Thyroid gland (tissue), 4 donors: ENCODE data around the gene DHX34.

Source experiments
- CTCF ChIP-seq, 6 experiments: fragments of 200-600 bp in 3 of 6; fragments of 450-650 bp in 3 of 6; sonication (generic) in 3 of 6; IDR thresholded peaks; one replicate each; pipeline ENCODE4 v1.5.1; 2016 to 2019; ENCODE audit warnings: antibody characterized with exemption in 6 of 6, mild to moderate bottlenecking in 2 of 6, inconsistent platforms in 1 of 6, moderate library complexity in 1 of 6
- POLR2A ChIP-seq, 2 donors: fragments of 450-650 bp; IDR thresholded peaks; one replicate each; pipeline ENCODE4 v1.6.1; 2017; ENCODE audit warnings: antibody characterized with exemption in 2 of 2, mild to moderate bottlenecking in 2 of 2, moderate library complexity in 1 of 2

- TF ChIP-seq POLR2A (IDR thresholded peaks at IDR 0.05) (no peak), CTCF (IDR thresholded peaks at IDR 0.05) (no peak)
These were observed 40.1 kb upstream of the DHX34 start for GRCh38 chr19:47309038-47309437.
